Measurements from ENCODE around the gene CCDC198.

The CCDC198 gene

DNA sequence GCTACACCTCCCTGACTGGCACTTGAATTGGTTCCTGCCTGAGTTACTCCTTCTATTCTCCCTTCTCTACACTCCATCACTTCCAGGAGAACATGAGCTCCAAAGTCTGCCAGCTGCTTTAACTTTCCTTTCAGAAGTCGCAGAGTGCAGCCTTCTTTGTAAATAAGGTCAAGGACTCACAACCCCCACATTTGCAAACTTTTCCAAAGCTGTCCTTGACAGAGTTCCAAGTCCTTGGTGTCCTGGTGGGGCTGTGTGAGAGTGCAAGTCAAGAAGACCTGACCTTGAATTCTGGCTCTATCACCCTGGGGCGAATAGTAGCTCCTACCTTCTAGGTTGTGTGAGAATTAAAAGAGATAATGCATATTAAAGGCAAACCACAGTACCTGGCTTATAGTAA, 15.6 kb downstream of the CCDC198 start:
- no peak for ATAC-seq
- TF ChIP-seq OSR1 (CRISPR knock-in tag; IDR thresholded peaks at IDR 0.05) (no peak), ZNF8 (CRISPR knock-in tag; IDR thresholded peaks at IDR 0.05) (no peak), RARB (CRISPR knock-in tag; IDR thresholded peaks at IDR 0.05) (no peak), ZNF565 (CRISPR knock-in tag; conservative IDR thresholded peaks at IDR 0.05; ENCODE audit: low read depth) (no peak), ARNTL (CRISPR knock-in tag; IDR thresholded peaks at IDR 0.05; ENCODE audit: borderline replicate concordance, low read depth) (no peak), ZFP30 (CRISPR knock-in tag; IDR thresholded peaks at IDR 0.05) (no peak), ISL1 (CRISPR knock-in tag; IDR thresholded peaks at IDR 0.05) (no peak), GLIS3 (CRISPR knock-in tag; IDR thresholded peaks at IDR 0.05) (no peak), TOX (CRISPR knock-in tag; IDR thresholded peaks at IDR 0.05; ENCODE audit: borderline replicate concordance) (no peak), CSDC2 (CRISPR knock-in tag; IDR thresholded peaks at IDR 0.05) (no peak), SNAI2 (CRISPR knock-in tag; IDR thresholded peaks at IDR 0.05) (no peak), PPARA (CRISPR knock-in tag; IDR thresholded peaks at IDR 0.05; ENCODE audit: borderline replicate concordance) (no peak), ESRRG (CRISPR knock-in tag; IDR thresholded peaks at IDR 0.05) (no peak), TCF4 (CRISPR knock-in tag; IDR thresholded peaks at IDR 0.05; ENCODE audit: borderline replicate concordance) (no peak)
- TF ChIP-seq, protein P1, sequence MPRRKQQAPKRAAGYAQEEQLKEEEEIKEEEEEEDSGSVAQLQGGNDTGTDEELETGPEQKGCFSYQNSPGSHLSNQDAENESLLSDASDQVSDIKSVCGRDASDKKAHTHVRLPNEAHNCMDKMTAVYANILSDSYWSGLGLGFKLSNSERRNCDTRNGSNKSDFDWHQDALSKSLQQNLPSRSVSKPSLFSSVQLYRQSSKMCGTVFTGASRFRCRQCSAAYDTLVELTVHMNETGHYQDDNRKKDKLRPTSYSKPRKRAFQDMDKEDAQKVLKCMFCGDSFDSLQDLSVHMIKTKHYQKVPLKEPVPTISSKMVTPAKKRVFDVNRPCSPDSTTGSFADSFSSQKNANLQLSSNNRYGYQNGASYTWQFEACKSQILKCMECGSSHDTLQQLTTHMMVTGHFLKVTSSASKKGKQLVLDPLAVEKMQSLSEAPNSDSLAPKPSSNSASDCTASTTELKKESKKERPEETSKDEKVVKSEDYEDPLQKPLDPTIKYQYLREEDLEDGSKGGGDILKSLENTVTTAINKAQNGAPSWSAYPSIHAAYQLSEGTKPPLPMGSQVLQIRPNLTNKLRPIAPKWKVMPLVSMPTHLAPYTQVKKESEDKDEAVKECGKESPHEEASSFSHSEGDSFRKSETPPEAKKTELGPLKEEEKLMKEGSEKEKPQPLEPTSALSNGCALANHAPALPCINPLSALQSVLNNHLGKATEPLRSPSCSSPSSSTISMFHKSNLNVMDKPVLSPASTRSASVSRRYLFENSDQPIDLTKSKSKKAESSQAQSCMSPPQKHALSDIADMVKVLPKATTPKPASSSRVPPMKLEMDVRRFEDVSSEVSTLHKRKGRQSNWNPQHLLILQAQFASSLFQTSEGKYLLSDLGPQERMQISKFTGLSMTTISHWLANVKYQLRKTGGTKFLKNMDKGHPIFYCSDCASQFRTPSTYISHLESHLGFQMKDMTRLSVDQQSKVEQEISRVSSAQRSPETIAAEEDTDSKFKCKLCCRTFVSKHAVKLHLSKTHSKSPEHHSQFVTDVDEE (CRISPR knock-in tag; IDR thresholded peaks at IDR 0.05) = no peak
- TF ChIP-seq, protein P2, sequence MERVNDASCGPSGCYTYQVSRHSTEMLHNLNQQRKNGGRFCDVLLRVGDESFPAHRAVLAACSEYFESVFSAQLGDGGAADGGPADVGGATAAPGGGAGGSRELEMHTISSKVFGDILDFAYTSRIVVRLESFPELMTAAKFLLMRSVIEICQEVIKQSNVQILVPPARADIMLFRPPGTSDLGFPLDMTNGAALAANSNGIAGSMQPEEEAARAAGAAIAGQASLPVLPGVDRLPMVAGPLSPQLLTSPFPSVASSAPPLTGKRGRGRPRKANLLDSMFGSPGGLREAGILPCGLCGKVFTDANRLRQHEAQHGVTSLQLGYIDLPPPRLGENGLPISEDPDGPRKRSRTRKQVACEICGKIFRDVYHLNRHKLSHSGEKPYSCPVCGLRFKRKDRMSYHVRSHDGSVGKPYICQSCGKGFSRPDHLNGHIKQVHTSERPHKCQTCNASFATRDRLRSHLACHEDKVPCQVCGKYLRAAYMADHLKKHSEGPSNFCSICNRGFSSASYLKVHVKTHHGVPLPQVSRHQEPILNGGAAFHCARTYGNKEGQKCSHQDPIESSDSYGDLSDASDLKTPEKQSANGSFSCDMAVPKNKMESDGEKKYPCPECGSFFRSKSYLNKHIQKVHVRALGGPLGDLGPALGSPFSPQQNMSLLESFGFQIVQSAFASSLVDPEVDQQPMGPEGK (CRISPR knock-in tag; IDR thresholded peaks at IDR 0.05; ENCODE audit: borderline replicate concordance) = no peak
- TF ChIP-seq, protein P3, sequence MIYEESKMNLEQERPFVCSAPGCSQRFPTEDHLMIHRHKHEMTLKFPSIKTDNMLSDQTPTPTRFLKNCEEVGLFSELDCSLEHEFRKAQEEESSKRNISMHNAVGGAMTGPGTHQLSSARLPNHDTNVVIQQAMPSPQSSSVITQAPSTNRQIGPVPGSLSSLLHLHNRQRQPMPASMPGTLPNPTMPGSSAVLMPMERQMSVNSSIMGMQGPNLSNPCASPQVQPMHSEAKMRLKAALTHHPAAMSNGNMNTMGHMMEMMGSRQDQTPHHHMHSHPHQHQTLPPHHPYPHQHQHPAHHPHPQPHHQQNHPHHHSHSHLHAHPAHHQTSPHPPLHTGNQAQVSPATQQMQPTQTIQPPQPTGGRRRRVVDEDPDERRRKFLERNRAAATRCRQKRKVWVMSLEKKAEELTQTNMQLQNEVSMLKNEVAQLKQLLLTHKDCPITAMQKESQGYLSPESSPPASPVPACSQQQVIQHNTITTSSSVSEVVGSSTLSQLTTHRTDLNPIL (CRISPR knock-in tag; IDR thresholded peaks at IDR 0.05; ENCODE audit: low read depth) = no peak
- TF ChIP-seq, protein P4, sequence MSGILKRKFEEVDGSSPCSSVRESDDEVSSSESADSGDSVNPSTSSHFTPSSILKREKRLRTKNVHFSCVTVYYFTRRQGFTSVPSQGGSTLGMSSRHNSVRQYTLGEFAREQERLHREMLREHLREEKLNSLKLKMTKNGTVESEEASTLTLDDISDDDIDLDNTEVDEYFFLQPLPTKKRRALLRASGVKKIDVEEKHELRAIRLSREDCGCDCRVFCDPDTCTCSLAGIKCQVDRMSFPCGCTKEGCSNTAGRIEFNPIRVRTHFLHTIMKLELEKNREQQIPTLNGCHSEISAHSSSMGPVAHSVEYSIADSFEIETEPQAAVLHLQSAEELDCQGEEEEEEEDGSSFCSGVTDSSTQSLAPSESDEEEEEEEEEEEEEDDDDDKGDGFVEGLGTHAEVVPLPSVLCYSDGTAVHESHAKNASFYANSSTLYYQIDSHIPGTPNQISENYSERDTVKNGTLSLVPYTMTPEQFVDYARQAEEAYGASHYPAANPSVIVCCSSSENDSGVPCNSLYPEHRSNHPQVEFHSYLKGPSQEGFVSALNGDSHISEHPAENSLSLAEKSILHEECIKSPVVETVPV (CRISPR knock-in tag; IDR thresholded peaks at IDR 0.05) = no peak

DNA sequence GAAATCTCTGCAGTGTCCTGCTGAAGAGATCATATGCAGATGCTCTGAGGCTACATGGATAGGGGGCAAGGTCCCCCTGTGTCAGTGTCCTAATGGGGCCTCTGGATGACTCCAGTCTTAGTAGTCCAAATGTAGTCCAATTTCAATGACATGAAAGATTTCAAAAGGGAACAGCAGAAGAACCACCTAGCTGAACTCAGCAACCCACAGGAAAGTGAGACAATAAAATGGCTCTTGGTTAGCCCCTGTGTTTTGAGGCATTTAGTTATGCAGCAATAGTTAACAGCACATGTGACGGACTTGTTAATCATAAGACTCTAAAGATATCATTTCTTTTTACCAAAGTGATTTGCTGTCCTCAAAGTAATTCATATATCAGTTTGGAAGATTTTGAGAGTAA, 22.7 kb downstream of the CCDC198 start:
- no peak for ATAC-seq
- no peak for TF ChIP-seq SNAI2 (CRISPR knock-in tag; IDR thresholded peaks at IDR 0.05)
- no peak for TF ChIP-seq ZC3H10 (CRISPR knock-in tag; IDR thresholded peaks at IDR 0.05)
- TF ChIP-seq PPARA (CRISPR knock-in tag; IDR thresholded peaks at IDR 0.05; ENCODE audit: borderline replicate concordance) = no peak
- no peak for TF ChIP-seq ZNF565 (CRISPR knock-in tag; conservative IDR thresholded peaks at IDR 0.05; ENCODE audit: low read depth)
- TF ChIP-seq ZFP3 (CRISPR knock-in tag; IDR thresholded peaks at IDR 0.05) = no peak
- TF ChIP-seq, protein P4 (CRISPR knock-in tag; IDR thresholded peaks at IDR 0.05) = no peak
- no peak for TF ChIP-seq ARNTL (CRISPR knock-in tag; IDR thresholded peaks at IDR 0.05; ENCODE audit: borderline replicate concordance, low read depth)
- no peak for TF ChIP-seq ISL1 (CRISPR knock-in tag; IDR thresholded peaks at IDR 0.05)
- TF ChIP-seq ZNF70 (CRISPR knock-in tag; IDR thresholded peaks at IDR 0.05) = no peak

DNA sequence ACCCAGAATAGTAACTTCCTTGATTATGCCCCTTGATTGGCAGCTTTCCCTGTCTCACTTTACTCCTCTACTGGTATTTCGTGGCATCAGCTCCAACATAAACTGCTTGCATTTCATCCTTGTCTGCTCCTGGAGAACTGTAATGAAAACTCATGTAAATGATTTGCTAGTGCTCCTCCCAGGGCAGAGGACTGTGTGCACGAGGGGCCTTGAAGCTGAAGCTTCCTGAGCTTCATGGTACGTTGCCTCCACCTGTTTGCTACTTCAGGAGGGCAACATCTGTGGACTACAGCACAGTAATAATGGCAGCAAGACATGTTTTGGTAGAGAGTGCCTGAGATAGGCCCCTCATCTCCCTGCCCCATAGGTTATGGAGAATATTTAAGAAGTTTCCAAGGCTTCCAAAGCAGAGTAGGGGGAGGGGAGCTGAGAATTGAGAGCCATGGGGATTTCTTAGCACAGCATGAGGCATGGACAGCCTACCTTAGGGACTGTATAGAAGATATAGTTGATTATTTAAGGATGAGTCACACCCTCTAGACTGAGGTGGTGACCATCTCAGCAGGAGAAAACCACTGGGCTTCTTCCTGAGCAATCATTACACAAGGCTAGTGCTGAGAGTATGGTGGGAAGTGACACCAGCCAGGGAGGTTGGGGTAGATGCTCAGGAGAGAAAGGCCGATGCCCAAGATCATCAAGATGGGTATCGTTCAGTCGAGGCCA, 29.5 kb downstream of the CCDC198 start:
- TF ChIP-seq TCF4 (CRISPR knock-in tag; IDR thresholded peaks at IDR 0.05; ENCODE audit: borderline replicate concordance) (no peak), ARNTL (CRISPR knock-in tag; IDR thresholded peaks at IDR 0.05; ENCODE audit: borderline replicate concordance, low read depth) (no peak)
- TF ChIP-seq, protein P5, sequence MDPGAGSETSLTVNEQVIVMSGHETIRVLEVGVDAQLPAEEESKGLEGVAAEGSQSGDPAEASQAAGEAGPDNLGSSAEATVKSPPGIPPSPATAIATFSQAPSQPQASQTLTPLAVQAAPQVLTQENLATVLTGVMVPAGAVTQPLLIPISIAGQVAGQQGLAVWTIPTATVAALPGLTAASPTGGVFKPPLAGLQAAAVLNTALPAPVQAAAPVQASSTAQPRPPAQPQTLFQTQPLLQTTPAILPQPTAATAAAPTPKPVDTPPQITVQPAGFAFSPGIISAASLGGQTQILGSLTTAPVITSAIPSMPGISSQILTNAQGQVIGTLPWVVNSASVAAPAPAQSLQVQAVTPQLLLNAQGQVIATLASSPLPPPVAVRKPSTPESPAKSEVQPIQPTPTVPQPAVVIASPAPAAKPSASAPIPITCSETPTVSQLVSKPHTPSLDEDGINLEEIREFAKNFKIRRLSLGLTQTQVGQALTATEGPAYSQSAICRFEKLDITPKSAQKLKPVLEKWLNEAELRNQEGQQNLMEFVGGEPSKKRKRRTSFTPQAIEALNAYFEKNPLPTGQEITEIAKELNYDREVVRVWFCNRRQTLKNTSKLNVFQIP (CRISPR knock-in tag; IDR thresholded peaks at IDR 0.05; ENCODE audit: borderline replicate concordance, low read depth) = no peak

More for the DNA sequence above, 29.5 kb downstream of the CCDC198 start:
- no peak for ATAC-seq

Data from SK-N-SH treated with all-trans-retinoic acid at 6 μM for 48 hours (cell line).